Hematopoietic multipotent progenitor cell treated with erythropoietin and hydrocortisone succinate and interleukin-3 and kit ligand, for 4 days (in vitro differentiated cells): ENCODE measurements around the gene ZNF91.
"Not testable (repeated sequence)": the region's sequence is repeated elsewhere in the genome, so short reads cannot be mapped to it uniquely, and the experiment has no call there.

ENCODE experiments used
- DNase-seq: peaks from one replicate; pipeline ENCODE4 v3.0.0-alpha.2; 2015

Gene ZNF91

GRCh38 chr19:23394511-23394910 is 760 bp downstream of the ZNF91 start:
- peak; percentile 55 for DNase-seq

GRCh38 chr19:23393121-23393520 is 2.1 kb downstream of the ZNF91 start:
- DNase-seq, result no peak

- no peak for DNase-seq
Observed at GRCh38 chr19:23391236-23391635, 4.0 kb downstream of the ZNF91 start.

- no peak for DNase-seq
Observed at GRCh38 chr19:23385404-23385803, 9.9 kb downstream of the ZNF91 start.

GRCh38 chr19:23384858-23385257 is 10.4 kb downstream of the ZNF91 start:
- no peak for DNase-seq

GRCh38 chr19:23384166-23384565 is 11.1 kb downstream of the ZNF91 start:
- no peak for DNase-seq

GRCh38 chr19:23382955-23383354 is 12.3 kb downstream of the ZNF91 start:
- no peak for DNase-seq

GRCh38 chr19:23381114-23381513 is 14.2 kb downstream of the ZNF91 start:
- no peak for DNase-seq

GRCh38 chr19:23379671-23380070 is 15.6 kb downstream of the ZNF91 start:
- DNase-seq, result not testable (repeated sequence)

GRCh38 chr19:23378948-23379347 is 16.3 kb downstream of the ZNF91 start:
- no peak for DNase-seq

- no peak for DNase-seq
Observed at GRCh38 chr19:23377276-23377675, 18.0 kb downstream of the ZNF91 start.

- DNase-seq, result no peak
Observed at GRCh38 chr19:23366437-23366836, 28.8 kb downstream of the ZNF91 start.

- not testable (repeated sequence) for DNase-seq
Observed at GRCh38 chr19:23366031-23366430, 29.2 kb downstream of the ZNF91 start.

GRCh38 chr19:23365222-23365621 is 30.0 kb downstream of the ZNF91 start:
- DNase-seq, result no peak

GRCh38 chr19:23361843-23362242 is 33.4 kb downstream of the ZNF91 start:
- DNase-seq, result not testable (repeated sequence)

GRCh38 chr19:23351806-23352205 is 43.5 kb downstream of the ZNF91 start:
- no peak for DNase-seq

GRCh38 chr19:23346696-23347095 is 48.6 kb downstream of the ZNF91 start:
- DNase-seq, result no peak

GRCh38 chr19:23345838-23346237 is 49.4 kb downstream of the ZNF91 start:
- DNase-seq, result no peak

GRCh38 chr19:23343434-23344010 is 51.7 kb downstream of the ZNF91 start:
- no peak for DNase-seq

GRCh38 chr19:23328211-23328610 is 67.1 kb downstream of the ZNF91 start:
- no peak for DNase-seq

- peak; percentile 63 for DNase-seq
Observed at GRCh38 chr19:23321953-23322549, 73.2 kb downstream of the ZNF91 start.

GRCh38 chr19:23321403-23321802 is 73.9 kb downstream of the ZNF91 start:
- not testable (repeated sequence) for DNase-seq

GRCh38 chr19:23319571-23319970 is 75.7 kb downstream of the ZNF91 start:
- not testable (repeated sequence) for DNase-seq

- not testable (repeated sequence) for DNase-seq
Observed at GRCh38 chr19:23318941-23319340, 76.3 kb downstream of the ZNF91 start.

- no peak for DNase-seq
Observed at GRCh38 chr19:23318143-23318542, 77.1 kb downstream of the ZNF91 start.
